GM08714 (cell line): ENCODE results near the gene LAYN.

Experiments
- H3K4me3 ChIP-seq: fragments of 200-500 bp; sonication (Bioruptor generic); 2 replicates; pipeline ENCODE4 v1.5.1; 2014; ENCODE audit warnings: mild to moderate bottlenecking, low read length, inconsistent platforms
- ZNF274 ChIP-seq: IDR thresholded peaks from 2 replicates; pipeline ENCODE4 v1.6.1; 2012; ENCODE audit warnings: mild to moderate bottlenecking, low read depth, low read length

LAYN gene

DNA sequence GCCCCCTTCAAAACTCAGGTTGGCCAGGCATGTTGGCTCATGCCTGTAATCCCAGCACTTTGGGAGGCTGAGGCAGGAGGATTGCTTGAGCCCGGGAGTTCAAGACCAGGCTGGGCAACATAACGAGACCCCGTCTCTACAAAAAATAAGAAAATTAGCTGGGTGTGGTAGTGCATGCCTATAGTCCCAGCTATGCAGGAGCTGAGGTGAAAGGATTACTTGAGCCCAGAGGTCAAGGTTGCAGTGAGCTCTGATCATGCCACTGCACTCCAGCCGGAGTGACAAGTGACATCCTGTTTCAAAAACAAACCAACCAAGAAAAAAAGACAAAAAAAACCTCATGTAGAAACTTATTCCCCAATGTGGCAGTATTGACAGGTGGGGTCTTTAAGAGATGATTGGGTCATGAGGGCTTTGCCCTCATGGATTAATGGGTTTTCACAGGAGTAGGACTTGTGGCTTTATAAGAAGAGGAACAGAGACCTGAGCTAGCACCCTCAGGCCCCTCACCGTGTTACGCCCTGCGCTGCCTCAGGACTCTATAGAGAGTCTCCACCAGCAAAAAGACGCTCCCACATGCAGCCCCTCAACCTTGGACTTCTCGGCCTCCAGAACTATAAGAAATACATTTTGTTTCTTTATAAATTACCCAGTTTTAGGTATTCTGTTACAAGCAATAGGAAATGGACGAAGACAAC lies 22.3 kb downstream of the LAYN start:
- no peak for TF ChIP-seq ZNF274
- no peak overlapping the region for H3K4me3 ChIP-seq

DNA sequence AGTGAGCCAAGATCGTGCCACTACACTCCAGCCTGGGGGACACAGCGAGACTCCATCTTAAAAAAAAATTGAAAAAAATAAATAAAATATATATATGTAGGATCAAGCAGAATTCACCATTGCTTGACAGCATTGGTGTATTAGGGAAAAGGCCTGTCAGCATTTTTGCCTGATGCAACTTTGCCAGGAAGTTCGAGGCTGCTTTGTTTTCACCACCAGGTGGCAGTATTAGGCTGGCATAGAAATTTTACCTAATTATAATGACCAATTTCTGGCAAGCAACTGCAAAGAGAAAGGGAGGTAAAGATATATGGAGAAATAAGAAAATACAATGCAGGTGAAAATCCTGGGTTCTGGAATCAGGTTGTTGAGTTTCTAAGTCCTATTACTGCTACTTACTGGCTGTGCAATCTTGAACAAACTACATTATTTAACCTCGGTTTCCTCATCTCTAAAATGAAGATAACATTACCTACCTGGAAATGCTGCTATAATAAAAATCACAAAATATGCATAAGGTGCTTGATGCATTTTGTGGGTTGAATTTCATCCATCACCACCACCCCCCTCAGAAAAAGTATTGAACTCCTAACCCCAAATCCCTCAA lies 24.7 kb downstream of the LAYN start:
- no peak for TF ChIP-seq ZNF274

DNA sequence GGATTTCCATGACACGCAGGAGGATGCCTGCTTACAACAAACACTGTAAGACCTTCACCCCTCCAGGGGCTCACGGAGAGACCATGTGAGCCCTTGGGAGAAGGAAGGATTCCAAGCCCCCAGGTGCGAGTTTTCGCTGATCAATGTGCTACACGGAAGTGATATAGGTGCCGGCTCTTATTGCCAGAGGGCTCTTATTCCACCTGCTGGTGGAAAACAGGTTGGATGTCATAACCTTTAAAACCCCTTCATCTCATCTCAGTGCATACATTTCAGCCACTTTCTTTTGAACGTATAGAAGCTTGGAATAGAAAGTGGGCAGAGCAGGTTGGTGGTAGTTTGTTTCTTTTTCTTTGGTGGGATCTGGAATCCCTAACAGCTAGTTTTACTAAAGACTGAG lies 25.8 kb downstream of the LAYN start:
- TF ChIP-seq ZNF274, result no peak
- no peak overlapping the region for H3K4me3 ChIP-seq

More for the DNA sequence above, 24.7 kb downstream of the LAYN start:
- H3K4me3 ChIP-seq, result no peak overlapping the region

DNA sequence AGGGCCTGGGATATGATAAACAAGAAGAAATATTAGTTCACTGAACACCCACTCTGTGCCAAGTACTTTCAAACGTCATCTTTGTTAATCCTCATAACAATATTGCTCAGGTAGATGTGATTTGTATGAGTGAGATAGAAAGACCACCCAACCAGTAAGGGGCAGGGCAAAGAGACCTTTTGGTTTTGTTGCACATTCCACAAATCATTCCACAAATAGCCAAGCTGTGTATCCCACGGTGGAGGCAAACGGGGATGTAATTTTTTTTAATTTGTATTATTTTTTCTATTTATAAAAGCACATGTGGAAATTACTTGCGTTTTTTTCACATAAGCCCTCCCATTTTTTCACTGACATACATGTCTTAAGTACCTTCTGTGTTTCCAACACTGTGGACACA lies 29.0 kb downstream of the LAYN start:
- no peak overlapping the region for H3K4me3 ChIP-seq
- no peak for TF ChIP-seq ZNF274

DNA sequence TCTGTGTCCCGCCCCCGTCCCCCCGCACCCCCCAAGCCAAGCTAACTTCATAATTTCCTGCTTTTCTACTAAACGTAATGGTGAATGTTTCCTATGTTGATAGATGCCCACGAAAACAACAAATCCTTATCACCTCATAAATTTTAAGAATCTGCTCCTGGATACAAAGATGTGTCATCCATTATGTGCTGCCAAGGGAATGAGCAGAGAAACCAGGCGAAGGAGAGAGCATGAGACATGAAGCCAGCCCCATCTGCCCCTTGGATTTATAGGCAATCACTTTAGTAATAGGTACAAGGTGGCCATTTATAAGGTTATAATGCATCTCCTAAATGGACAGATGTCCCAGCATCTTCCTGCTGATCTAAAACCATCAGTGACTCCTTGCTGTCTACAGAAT lies 30.3 kb downstream of the LAYN start:
- H3K4me3 ChIP-seq, result no peak overlapping the region
- TF ChIP-seq ZNF274, result no peak

DNA sequence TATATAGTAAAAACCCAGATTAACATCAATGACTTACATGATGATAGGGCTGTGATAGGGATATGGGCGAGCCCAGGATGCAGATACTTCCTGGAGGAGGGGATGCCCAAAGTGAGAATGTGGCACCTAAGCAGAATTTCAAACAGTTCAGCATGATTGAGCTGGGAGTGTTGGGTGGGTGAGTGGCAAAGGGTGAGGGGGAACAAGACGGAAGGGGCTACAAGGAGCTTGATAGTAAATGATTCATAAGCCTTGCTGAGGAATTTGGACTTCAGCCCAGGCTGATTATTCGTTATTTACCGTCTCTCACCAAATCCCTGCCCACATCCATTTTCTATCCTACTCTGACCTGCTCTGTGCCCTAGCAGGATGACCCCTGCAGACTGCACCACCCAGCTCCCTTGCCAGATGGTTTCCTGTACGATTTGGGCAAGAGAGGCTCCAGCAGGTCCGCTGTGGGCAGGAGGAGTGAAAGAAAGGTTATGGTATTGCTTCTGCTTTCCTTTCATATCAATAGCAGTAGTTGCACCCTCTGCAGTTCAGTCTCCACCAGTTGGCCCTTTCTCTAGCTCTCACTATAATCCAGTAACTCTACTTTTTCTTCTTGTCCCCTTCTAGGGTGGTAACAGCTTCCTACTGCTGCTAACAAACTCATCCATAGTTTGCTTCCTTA lies 31.4 kb downstream of the LAYN start:
- TF ChIP-seq ZNF274, result no peak

DNA sequence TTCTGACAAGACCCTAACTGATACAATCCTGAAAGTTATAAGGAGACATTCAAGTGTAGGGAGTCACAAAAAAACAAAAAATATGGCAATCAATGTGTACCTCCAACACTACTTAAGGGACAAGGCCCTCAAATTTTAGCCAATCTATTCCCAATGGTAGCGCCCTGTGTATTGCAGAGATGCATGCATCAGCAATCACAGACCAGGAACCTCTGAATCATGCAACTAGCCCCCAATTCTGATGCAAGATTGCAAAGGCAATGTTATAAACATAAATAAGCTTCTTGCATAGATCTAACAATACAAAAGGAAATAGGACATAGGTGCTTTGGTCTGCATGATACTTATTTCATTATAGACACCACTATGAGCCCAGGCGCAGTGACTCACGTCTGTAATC lies 32.1 kb downstream of the LAYN start:
- H3K4me3 ChIP-seq, result no peak overlapping the region
- TF ChIP-seq ZNF274, result no peak

More for the DNA sequence above, 31.4 kb downstream of the LAYN start:
- no peak overlapping the region for H3K4me3 ChIP-seq

DNA sequence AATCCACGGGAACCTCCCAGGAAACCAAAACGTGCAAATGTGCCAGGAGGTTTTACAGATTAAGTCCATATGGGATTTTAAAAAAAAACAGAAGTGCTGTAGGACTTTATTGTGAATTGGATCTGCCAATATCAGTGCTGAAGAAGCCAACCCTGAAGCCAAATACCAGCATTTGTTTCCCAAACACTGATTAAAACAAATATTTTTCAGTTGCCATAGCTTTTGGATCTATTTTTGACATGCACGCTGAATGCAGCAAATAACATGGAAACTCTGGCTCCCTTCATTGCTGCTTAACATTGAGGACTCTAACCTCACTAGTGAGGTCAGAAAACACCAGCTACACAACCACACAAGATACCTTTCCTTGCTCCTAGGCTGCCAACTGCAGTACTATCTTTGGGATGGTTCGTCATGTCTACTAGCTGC lies 33.3 kb downstream of the LAYN start:
- no peak for TF ChIP-seq ZNF274
- no peak overlapping the region for H3K4me3 ChIP-seq

DNA sequence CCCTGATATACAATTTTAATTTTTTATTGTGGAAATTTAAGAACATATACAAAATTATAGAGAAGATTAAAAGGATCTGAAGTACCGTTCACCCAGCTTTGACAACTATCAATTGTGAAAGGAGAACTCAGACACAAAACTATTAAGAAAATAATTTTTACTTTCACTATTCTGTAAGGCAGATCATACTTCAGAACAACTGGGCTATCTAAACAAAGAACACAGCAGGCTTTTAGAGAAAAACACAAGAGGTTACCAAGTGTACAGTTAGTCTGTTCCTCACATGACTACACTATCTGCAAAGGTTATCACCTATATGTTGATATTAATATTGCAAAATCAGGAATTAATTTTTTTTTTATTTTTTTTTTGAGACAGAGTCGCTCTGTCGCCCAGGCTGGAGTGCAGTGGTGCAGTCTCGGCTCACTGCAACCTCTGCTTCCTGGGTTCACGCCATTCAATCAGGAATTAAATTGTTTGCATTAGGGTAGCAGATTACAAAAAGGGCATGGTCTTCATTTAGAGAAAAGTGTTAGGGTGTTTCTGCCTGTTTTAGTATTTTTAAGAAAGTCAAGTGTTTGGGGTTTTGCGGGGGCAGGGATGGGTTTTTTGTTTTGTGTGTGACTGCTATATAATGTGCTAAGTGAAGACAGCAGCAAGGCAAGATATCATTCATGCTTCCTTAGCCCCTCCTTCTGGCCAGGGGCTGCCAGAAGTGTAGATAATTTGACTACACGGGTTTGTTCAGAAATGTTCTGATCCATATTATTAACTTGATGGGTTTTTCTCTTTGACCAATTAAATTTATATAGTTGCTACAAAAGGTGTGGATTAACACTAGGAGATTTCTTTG lies 34.1 kb downstream of the LAYN start:
- TF ChIP-seq ZNF274, result no peak
- H3K4me3 ChIP-seq, result no peak overlapping the region

DNA sequence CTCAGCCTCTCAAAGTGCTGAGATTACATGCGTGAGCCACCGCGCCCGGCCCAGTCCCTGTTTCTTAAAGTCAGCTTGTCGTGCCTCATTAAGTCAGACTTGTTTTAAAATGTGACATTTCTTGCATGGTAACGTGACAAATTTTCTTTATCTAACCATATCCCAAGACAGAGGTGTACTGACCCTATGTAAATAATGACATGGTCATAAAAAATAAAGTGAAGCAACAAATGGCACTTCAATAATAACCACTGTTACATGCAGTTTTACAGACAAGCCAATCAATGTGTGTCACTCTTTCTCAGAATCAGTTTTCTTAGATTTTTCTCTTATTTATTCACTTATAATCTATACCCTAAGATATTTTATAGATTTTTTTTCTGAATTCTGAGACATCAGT lies 35.2 kb downstream of the LAYN start:
- no peak for TF ChIP-seq ZNF274

DNA sequence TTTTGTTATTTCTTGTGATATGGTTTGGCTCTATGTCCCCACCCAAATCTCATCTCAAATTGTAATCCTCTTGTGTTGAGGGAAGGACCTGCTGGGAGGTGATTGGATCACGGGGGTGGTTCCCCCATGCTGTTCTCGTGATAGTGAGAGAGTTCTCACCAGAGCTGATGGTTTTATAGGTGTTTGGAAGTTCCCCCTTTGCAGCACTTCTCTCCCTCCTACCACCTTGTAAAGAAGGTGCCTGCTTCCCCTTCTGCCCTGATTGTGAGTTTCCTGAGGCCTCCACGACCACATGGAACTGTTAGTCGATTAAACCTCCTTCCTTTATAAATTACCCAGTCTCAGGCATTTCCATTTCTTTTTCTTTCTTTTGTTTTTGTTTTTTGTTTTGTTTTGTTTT lies 37.3 kb downstream of the LAYN start:
- H3K4me3 ChIP-seq, result no peak overlapping the region
- TF ChIP-seq ZNF274, result no peak

More for the DNA sequence above, 35.2 kb downstream of the LAYN start:
- no peak overlapping the region for H3K4me3 ChIP-seq

DNA sequence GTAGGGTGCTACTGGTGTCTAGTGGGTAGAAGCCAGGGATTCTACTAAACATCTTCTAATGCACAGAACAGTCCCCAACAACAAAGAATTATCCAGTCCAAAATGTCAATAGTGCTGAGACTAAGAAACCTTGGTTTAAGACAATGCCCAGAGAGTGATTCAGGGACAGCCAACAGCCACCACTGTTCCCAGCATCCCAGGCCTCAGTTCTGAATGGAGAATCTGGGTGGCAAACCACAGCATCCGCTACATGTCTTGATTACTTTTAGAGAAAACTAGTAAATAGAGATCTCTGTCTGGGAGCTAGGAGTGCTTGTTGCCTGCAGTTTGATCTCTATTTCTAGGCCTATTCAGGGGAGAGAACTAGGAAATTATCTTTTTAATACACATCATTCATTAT lies 40.8 kb downstream of the LAYN start:
- no peak for TF ChIP-seq ZNF274
- no peak overlapping the region for H3K4me3 ChIP-seq

DNA sequence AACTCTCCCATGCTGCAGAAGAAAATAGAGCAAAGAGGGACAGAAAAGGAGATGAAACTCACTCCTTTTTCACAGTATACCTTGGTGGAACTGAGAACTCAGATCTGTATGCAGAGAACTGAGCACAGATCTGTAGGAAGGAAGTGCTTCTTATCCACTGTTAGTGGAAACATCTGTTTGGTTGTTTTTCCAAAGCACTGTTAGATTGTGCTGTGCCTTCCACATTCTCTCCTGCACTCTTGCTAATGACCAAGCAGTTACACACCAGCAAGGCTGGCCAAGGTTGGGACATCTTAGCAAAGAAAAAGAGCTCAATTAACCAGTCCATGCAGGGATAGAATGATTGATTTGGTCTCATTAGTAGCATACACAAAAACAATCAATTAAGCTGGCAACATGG lies 41.6 kb downstream of the LAYN start:
- TF ChIP-seq ZNF274, result no peak

DNA sequence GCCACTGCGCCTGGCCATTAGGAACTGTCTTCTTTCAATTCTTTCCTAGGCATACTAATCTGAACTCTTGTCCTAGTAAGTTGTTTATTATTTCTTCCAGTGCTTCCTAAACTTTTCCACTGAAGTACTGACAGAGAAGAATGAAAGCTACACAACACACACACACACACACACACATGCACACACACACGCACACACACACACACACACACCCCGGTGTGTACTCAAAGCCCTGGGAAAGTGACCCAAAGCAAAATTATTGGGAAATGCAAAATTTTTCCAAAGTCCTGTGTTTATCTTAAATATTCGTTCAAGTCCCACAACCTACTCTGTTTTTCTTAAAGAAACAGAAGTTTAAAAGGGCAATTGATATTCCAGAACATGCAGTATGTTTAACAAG lies 42.4 kb downstream of the LAYN start:
- no peak overlapping the region for H3K4me3 ChIP-seq
- TF ChIP-seq ZNF274, result no peak

More for the DNA sequence above, 41.6 kb downstream of the LAYN start:
- no peak overlapping the region for H3K4me3 ChIP-seq

DNA sequence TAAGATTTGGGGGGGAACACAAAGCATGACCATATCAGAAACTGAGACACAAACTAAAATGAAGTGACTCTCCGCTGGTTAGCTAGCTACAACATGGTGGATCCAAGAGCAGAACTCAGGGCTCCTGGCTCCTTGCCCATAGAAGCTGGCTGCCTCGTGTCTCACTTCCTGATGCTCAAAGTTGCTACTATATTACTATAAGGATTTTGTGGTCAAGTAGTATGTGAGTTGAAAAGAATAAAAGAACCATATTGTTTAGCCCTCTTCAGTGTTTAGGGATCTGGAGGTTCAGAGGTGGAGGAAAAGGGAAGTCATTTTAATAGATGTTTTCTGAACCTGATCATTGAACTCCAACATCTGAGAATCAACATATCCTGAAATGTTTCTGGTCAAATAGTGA lies 44.9 kb downstream of the LAYN start:
- no peak overlapping the region for H3K4me3 ChIP-seq
- no peak for TF ChIP-seq ZNF274
